H1 (cell line): ENCODE results near the gene JAKMIP1. TPM values are rescaled to one million over a fixed set of nuclear protein-coding genes. Genes with fewer than 3 reads are reported as not detected.
A peak's percentile ranks its signal among the peaks of the same experiment; 100 is the strongest.

Experiments used
- CTCF ChIA-PET: fragments of 300-600 bp; sonication (Branson Sonifier 250); formaldehyde crosslinking; loops from one replicate; lab custom pipeline; 2021; ENCODE audit not compliant: partially characterized antibody; lab: Charles Lee
- POLR2A ChIA-PET: fragments of 300-600 bp; sonication (Branson Sonifier 250); formaldehyde crosslinking; loops from one replicate; lab custom pipeline; 2021; ENCODE audit warnings: inconsistent platforms; ENCODE audit not compliant: partially characterized antibody; lab: Charles Lee
- DNase-seq, 2 experiments: peaks; one replicate each; pipeline versions ENCODE4 v3.0.0 to v3.0.0-alpha.2; 2010 to 2022; ENCODE audit warnings: low spot score in 2 of 2, low read depth in 1 of 2, mixed read lengths in 1 of 2
- FAIRE-seq: peaks from 2 replicates; lab custom pipeline; 2011; peaks lifted over from hg19 to GRCh38; lab: Jason Lieb, UNC
- H2AFZ ChIP-seq: 2 replicates; pipeline ENCODE4 v1.8.1; 2012; ENCODE audit warnings: low read length, inconsistent platforms
- H2AK5ac ChIP-seq: 2 replicates; pipeline ENCODE4 v1.6.1; 2013; ENCODE audit warnings: low read depth, low read length
- H2BK120ac ChIP-seq: replicated peaks from 2 replicates; pipeline ENCODE3; 2013; ENCODE audit warnings: low read depth, low read length, inconsistent platforms
- H2BK12ac ChIP-seq: 2 replicates; pipeline ENCODE4 v1.6.1; 2013; ENCODE audit warnings: low read depth, low read length
- H2BK15ac ChIP-seq: 2 replicates; pipeline ENCODE4 v1.6.1; 2013; ENCODE audit warnings: low read length
- H2BK20ac ChIP-seq: 2 replicates; pipeline ENCODE4 v1.6.1; 2013; ENCODE audit warnings: low read length
- H2BK5ac ChIP-seq: 2 replicates; pipeline ENCODE4 v1.6.1; 2013; ENCODE audit warnings: low read depth, low read length
- H3K14ac ChIP-seq: 2 replicates; pipeline ENCODE4 v1.6.1; 2013; ENCODE audit warnings: inconsistent platforms; ENCODE audit not compliant: insufficient read length
- H3K18ac ChIP-seq: 2 replicates; pipeline ENCODE4 v1.6.1; 2013; ENCODE audit warnings: low read length; ENCODE audit errors: extremely low read depth
- H3K23ac ChIP-seq: 2 replicates; pipeline ENCODE4 v1.6.1; 2013; ENCODE audit warnings: inconsistent platforms; ENCODE audit not compliant: insufficient read length
- H3K23me2 ChIP-seq: 2 replicates; pipeline ENCODE4 v1.6.1; 2013; ENCODE audit warnings: low read depth, low read length
- H3K27ac ChIP-seq: 2 replicates; pipeline ENCODE4 v1.6.1; 2011; ENCODE audit warnings: low read depth, low read length, inconsistent platforms
- H3K27me3 ChIP-seq, 4 experiments: replicated peaks in 1 of 4; 1 replicate in 1 of 4; 2 replicates in 3 of 4; pipeline versions ENCODE4 v1.6.1 to v1.8.1; 2011 to 2013; ENCODE audit warnings: low read length in 3 of 4, mild to moderate bottlenecking in 3 of 4, inconsistent platforms in 2 of 4, mixed read lengths in 2 of 4, moderate library complexity in 1 of 4; ENCODE audit not compliant: control insufficient read depth in 3 of 4, insufficient read depth in 3 of 4; ENCODE audit errors: extremely low read depth in 1 of 4
- H3K36me3 ChIP-seq, 4 experiments: 2 replicates each; pipeline versions ENCODE4 v1.6.1 to v1.8.1; 2011 to 2013; ENCODE audit warnings: mild to moderate bottlenecking in 4 of 4, low read length in 3 of 4, moderate library complexity in 2 of 4, control low read depth in 1 of 4, inconsistent platforms in 1 of 4; ENCODE audit not compliant: insufficient read depth in 4 of 4, control insufficient read depth in 2 of 4
- H3K4ac ChIP-seq: replicated peaks from 2 replicates; pipeline ENCODE3; 2013; ENCODE audit warnings: low read length, low read depth, mixed read lengths, inconsistent platforms; ENCODE audit not compliant: insufficient read length
- H3K4me1 ChIP-seq, 4 experiments: replicated peaks in 1 of 4; 1 replicate in 1 of 4; 2 replicates in 3 of 4; pipeline versions ENCODE4 v1.6.1 to v1.8.1; 2011 to 2013; ENCODE audit warnings: low read length in 3 of 4, inconsistent platforms in 2 of 4, mixed read lengths in 1 of 4; ENCODE audit not compliant: insufficient read depth in 4 of 4, control insufficient read depth in 3 of 4
- H3K4me2 ChIP-seq, 2 experiments: 2 replicates each; pipeline versions ENCODE4 v1.6.1 to v1.8.1; 2011 to 2013; ENCODE audit warnings: low read depth in 2 of 2, low read length in 2 of 2, control low read depth in 1 of 2, inconsistent platforms in 1 of 2, mild to moderate bottlenecking in 1 of 2; ENCODE audit not compliant: insufficient read depth in 1 of 2
- H3K4me3 ChIP-seq, 4 experiments: fragments of 200-600, 300-600 bp in 1 of 4; sonication (generic), shearing (Covaris generic), sonication (Bioruptor Twin) in 1 of 4; 2 replicates each; pipeline versions ENCODE4 v1.5.1 to v1.8.1; 2011 to 2016; ENCODE audit warnings: low read length in 4 of 4, low read depth in 3 of 4, control low read depth in 2 of 4, inconsistent platforms in 2 of 4, mild to moderate bottlenecking in 2 of 4, mixed read lengths in 1 of 4, moderate library complexity in 1 of 4; ENCODE audit not compliant: insufficient read depth in 2 of 4; ENCODE audit errors: extremely low read depth in 1 of 4
- H3K56ac ChIP-seq: replicated peaks from 2 replicates; pipeline ENCODE3; 2013; ENCODE audit warnings: low read depth, mild to moderate bottlenecking, mixed read lengths, low read length, inconsistent platforms; ENCODE audit not compliant: insufficient read length
- H3K79me1 ChIP-seq: 2 replicates; pipeline ENCODE4 v1.6.1; 2013; ENCODE audit warnings: low read depth, low read length, control low read depth
- H3K79me2 ChIP-seq, 2 experiments: 2 replicates each; pipeline versions ENCODE4 v1.6.1 to v1.8.1; 2012 to 2013; ENCODE audit warnings: low read length in 2 of 2, mild to moderate bottlenecking in 2 of 2, inconsistent platforms in 1 of 2; ENCODE audit not compliant: insufficient read depth in 2 of 2, control insufficient read depth in 1 of 2
- H3K9ac ChIP-seq, 4 experiments: replicated peaks in 1 of 4; 1 replicate in 1 of 4; 2 replicates in 3 of 4; pipeline versions ENCODE4 v1.6.1 to v1.8.1; 2011 to 2013; ENCODE audit warnings: low read depth in 3 of 4, low read length in 3 of 4, control low read depth in 2 of 4, mild to moderate bottlenecking in 2 of 4, moderate library complexity in 2 of 4, inconsistent platforms in 1 of 4; ENCODE audit errors: extremely low read depth in 1 of 4
- H3K9me3 ChIP-seq, 2 experiments: 2 replicates each; pipeline versions ENCODE4 v1.6.1 to v1.8.1; 2012 to 2013; ENCODE audit warnings: mild to moderate bottlenecking in 2 of 2, moderate library complexity in 2 of 2, control low read depth in 1 of 2, inconsistent platforms in 1 of 2, low read depth in 1 of 2, low read length in 1 of 2, mixed read lengths in 1 of 2; ENCODE audit not compliant: insufficient read depth in 2 of 2
- H4K20me1 ChIP-seq, 2 experiments: replicated peaks in 1 of 2; 2 replicates each; pipeline versions ENCODE3 to v1.8.1; 2011 to 2013; ENCODE audit warnings: inconsistent platforms in 2 of 2, low read length in 2 of 2, mild to moderate bottlenecking in 1 of 2; ENCODE audit not compliant: insufficient read depth in 2 of 2, control insufficient read depth in 1 of 2
- H4K5ac ChIP-seq: 2 replicates; pipeline ENCODE4 v1.6.1; 2013; ENCODE audit warnings: low read length, low read depth, mixed read lengths, inconsistent platforms; ENCODE audit not compliant: insufficient read length
- H4K8ac ChIP-seq: 2 replicates; pipeline ENCODE4 v1.8.0; 2013; ENCODE audit warnings: mild to moderate bottlenecking, moderate library complexity, low read length, inconsistent platforms; ENCODE audit not compliant: insufficient read depth; ENCODE audit errors: extremely low read depth
- H4K91ac ChIP-seq: replicated peaks from 2 replicates; pipeline ENCODE3; 2013; ENCODE audit warnings: low read length, mixed read lengths, inconsistent platforms; ENCODE audit not compliant: insufficient read length
- EGR1 ChIP-seq: IDR thresholded peaks from 2 replicates; pipeline ENCODE4 v1.6.1; 2011; ENCODE audit warnings: low read depth, low read length, borderline replicate concordance
- JUN ChIP-seq: IDR thresholded peaks from 2 replicates; pipeline ENCODE4 v1.6.1; 2011; ENCODE audit warnings: low read depth, mild to moderate bottlenecking, improper control_type of control experiment, low read length
- POLR2A ChIP-seq, 2 experiments: IDR thresholded peaks; 1 replicate in 1 of 2; 2 replicates in 1 of 2; pipeline ENCODE4 v1.6.1; 2011; ENCODE audit warnings: low read depth in 2 of 2, low read length in 2 of 2, mild to moderate bottlenecking in 2 of 2; ENCODE audit errors: control extremely low read depth in 1 of 2
- RBBP5 ChIP-seq: IDR thresholded peaks from 2 replicates; pipeline ENCODE4 v1.7.1; 2012; ENCODE audit warnings: low read depth, mild to moderate bottlenecking, inconsistent platforms, low read length, moderate library complexity, borderline replicate concordance
- WGBS, 2 experiments: shearing (Covaris generic) in 1 of 2; methylation state at CpG; one replicate each; pipeline versions ENCODE4 v1.1.6 to v1.1.7; 2013 to 2015; ENCODE audit warnings: low lambda C conversion rate in 2 of 2, mixed read lengths in 2 of 2, inconsistent platforms in 1 of 2, low coverage in 1 of 2, missing lambda C conversion rate in 1 of 2; ENCODE audit not compliant: insufficient replicate concordance in 2 of 2, insufficient coverage in 1 of 2, insufficient read length in 1 of 2; ENCODE audit errors: extremely low coverage in 1 of 2, missing lambda C conversion rate in 1 of 2; 5-methylcytosine and 5-hydroxymethylcytosine counted together
- polyA plus RNA-seq, 7 experiments: library from polyadenylated mRNA; depleted of rRNA in 3 of 7; stranded (reverse) in 5 of 7; unstranded in 2 of 7; fragments of >200 nt in 5 of 7; fragments of 200-250 nt in 2 of 7; gene quantifications; 1 replicate in 5 of 7; 2 replicates in 1 of 7; 4 replicates in 1 of 7; pipeline versions ENCODE4 v1.2.1 to v1.2.3, GENCODE V29; 2011 to 2013; ENCODE audit warnings: missing spikeins in 2 of 7, mixed read lengths in 2 of 7
- total RNA-seq: library from RNA; stranded (reverse); fragmentation: NEBNext Ultra II Directional; extraction: Animal tissue kit (Norgen Biotek cat#: 25700); gene quantifications from 2 replicates; pipeline ENCODE4 v1.2.1, GENCODE V29; 2021

The JAKMIP1 gene
- total and polyA plus RNA-seq, 2 of the 8 experiments (the other 6 are each of a cell fraction or from before 2014, with no cell fraction given), result 2.5 to 4.4 TPM

GRCh38 chr4:6043843-6044242, 156.5 kb downstream of the JAKMIP1 start:
- Histone ChIP-seq H4K8ac (peak overlapping the region; percentile 79; the same call in 1 of the 2 replicates), H4K5ac (no peak overlapping the region), H2AK5ac (no peak overlapping the region), H3K4me3 (no peak overlapping the region), H3K23me2 (no peaks in the 10 kb centered on the region), H3K56ac (no peak overlapping the region), H2BK12ac (no peak overlapping the region), H2BK15ac (0 out of 2 replicates have a peak overlapping the region, but pooled peaks have one; percentile 12), H3K23ac (no peak overlapping the region), H3K4me1 (no peaks in the 10 kb centered on the region; a peak in 1 of 7 replicates), H3K9me3 (no peaks in the 10 kb centered on the region), H3K18ac (no peak overlapping the region), H2BK120ac (no peak overlapping the region), H3K36me3 (no peaks in the 10 kb centered on the region), H3K4ac (no peak overlapping the region), H2AFZ (no peak overlapping the region), H3K4me2 (no peak overlapping the region), H2BK20ac (no peak overlapping the region), H3K27me3 (no peaks in the 10 kb centered on the region; a peak in 1 of 7 replicates), H3K27ac (no peak overlapping the region), H3K9ac (no peak overlapping the region), H4K91ac (no peak overlapping the region), H2BK5ac (no peak overlapping the region), H3K79me1 (no peaks in the 10 kb centered on the region), H3K14ac (no peak overlapping the region), H4K20me1 (peaks cover 2 to 4% of the 10 kb centered on the region in 2 experiments), H3K79me2 (no peaks in the 10 kb centered on the region)
- ChIA-PET CTCF (interaction anchor here (0.6 to 2.0 kb wide), 11 partner anchors 9 to 487 kb away, joined by 3 to 6 read pairs (median 4); no protein-coding TSS in a partner anchor), POLR2A (interaction anchor here (0.9 kb wide), 1 partner anchor 33 kb away, joined by 3 read pairs; no protein-coding TSS in a partner anchor)
- TF ChIP-seq RBBP5 (no peak), JUN (no peak), EGR1 (no peak), POLR2A (IDR thresholded peaks at IDR 0.05; ENCODE audit: control extremely low read depth in 1 of 2, low read depth in 2 of 2, low read length in 2 of 2) (no peak)
- no peak for DNase-seq
- WGBS, 2 experiments, result 82% methylated on average over 7 of the region's 7 CpGs; no CpG with 5 or more reads in 1 of the 2 experiments
- FAIRE-seq, result no peak
